Ovary (tissue), 9 donors: ENCODE results near the gene CAPN9. TPM values are rescaled to one million over a fixed set of nuclear protein-coding genes. Genes with fewer than 3 reads are reported as not detected.

Experiments
- DNase-seq, 5 donors: peaks; one replicate each; pipeline ENCODE4 v3.0.0-alpha.2; 2019 to 2020
- H3K27ac ChIP-seq, 2 donors: fragments of 200-600 bp; one replicate each; pipeline versions ENCODE4 v1.5.1 to v1.8.0; 2019 to 2022
- H3K27me3 ChIP-seq: fragments of 200-600 bp; one replicate; pipeline ENCODE4 v1.8.0; 2022
- H3K36me3 ChIP-seq: fragments of 200-600 bp; sonication (generic); one replicate; pipeline ENCODE4 v1.5.1; 2019
- H3K4me1 ChIP-seq: one replicate; pipeline ENCODE4 v1.8.1; 2013; ENCODE audit warnings: mild to moderate bottlenecking, moderate library complexity; ENCODE audit not compliant: insufficient read depth
- H3K4me3 ChIP-seq: fragments of 200-600 bp; sonication (generic); one replicate; pipeline ENCODE4 v1.5.1; 2017
- H3K9me3 ChIP-seq, 2 donors: fragments of 200-600 bp in 1 of 2; sonication (generic) in 1 of 2; one replicate each; pipeline versions ENCODE4 v1.5.1 to v1.8.1; 2013 to 2019; ENCODE audit warnings: mild to moderate bottlenecking in 1 of 2, moderate library complexity in 1 of 2
- CTCF ChIP-seq, 3 donors: fragments of 450-650 bp in 2 of 3; fragments of 200-600 bp in 1 of 3; IDR thresholded peaks; one replicate each; pipeline versions ENCODE4 v1.5.1 to v1.8.0; 2016 to 2022; ENCODE audit warnings: antibody characterized with exemption in 3 of 3, mild to moderate bottlenecking in 1 of 3
- EP300 ChIP-seq: sonication (generic); formaldehyde crosslinking; IDR thresholded peaks from one replicate; pipeline ENCODE4 v1.6.1; 2017; ENCODE audit warnings: antibody characterized with exemption
- POLR2A ChIP-seq: fragments of 450-650 bp; IDR thresholded peaks from one replicate; pipeline ENCODE4 v1.6.1; 2017; ENCODE audit warnings: antibody characterized with exemption, mild to moderate bottlenecking, moderate library complexity
- WGBS, 3 donors: extraction: QIAGEN DNeasy Blood & Tissue Kit in 1 of 3; methylation state at CpG; one replicate each; pipeline versions ENCODE4 v1.1.5 to v1.1.7; 2013 to 2017; 5-methylcytosine and 5-hydroxymethylcytosine counted together
- intact Hi-C, 4 donors: fragments of 100-400 bp; cut with DNase I; formaldehyde crosslinking; loops; one replicate each; pipeline versions ENCODE4 v1.11.0 to v1.15.1; 2022 to 2023
- polyA plus RNA-seq, 2 donors: library from polyadenylated mRNA; stranded (reverse); fragments of 200-250 nt in 1 of 2; fragments of 350-450 nt in 1 of 2; fragmentation: Illumina TruSeq in 1 of 2; extraction: RNeasy Lipid Tissue Mini Kit (QIAGEN cat#74804) in 1 of 2; gene quantifications; one replicate each; pipeline ENCODE4 v1.2.3, GENCODE V29; 2013 to 2014
- total RNA-seq, 7 donors: library from RNA; depleted of rRNA in 2 of 7; stranded (reverse); fragments of >200 nt in 2 of 7; fragmentation: NEBNext Ultra II Directional in 3 of 7; extraction: Animal tissue kit (Norgen Biotek cat#: 25700) in 3 of 7; gene quantifications; one replicate each; pipeline versions ENCODE4 v1.1.0 to v1.2.4, GENCODE V29; 2016 to 2023
- donor health status: DM: no; HTN: no; CAD: no; lungs with moderate emphysema.
- donor health status: DM: no; HTN: no; CAD: no.
- donor health status: Bipolar disorder and iron deficiency.
- donor health status: DM: yes; HTN: yes; CAD: no.
- donor health status: DM: no; HTN: no; CAD: no.
- donor health status: DM: yes; HTN: yes; CAD: no.

The CAPN9 gene
- total and polyA plus RNA-seq, 9 donors, result 0.08 to 2.5 (median 0.29) TPM; not detected in 1

GRCh38 chr1:230753191-230753585 is 6.0 kb downstream of the CAPN9 start:
- 78 to 81% (median 80%) methylated on average over 5 of the region's 5 CpGs for WGBS, 3 donors
- H3K27me3 ChIP-seq, result no peaks in the 10 kb centered on the region
- H3K4me1 ChIP-seq, result peaks cover 2% of the 10 kb centered on the region
- no peak for TF ChIP-seq EP300
- TF ChIP-seq CTCF (IDR thresholded peaks at IDR 0.05), result no peak
- no peak for TF ChIP-seq POLR2A
- peak overlapping the region in 1 of 2 donors; percentile 50 for H3K27ac ChIP-seq
- no peak for DNase-seq
- H3K9me3 ChIP-seq, result no peaks in the 10 kb centered on the region
- no peak overlapping the region for H3K4me3 ChIP-seq
- no peaks in the 10 kb centered on the region for H3K36me3 ChIP-seq
- intact Hi-C loops, result no loop called here

GRCh38 chr1:230753586-230754251 is 6.5 kb downstream of the CAPN9 start:
- H3K4me3 ChIP-seq, result no peak overlapping the region
- H3K4me1 ChIP-seq, result peaks cover 2% of the 10 kb centered on the region
- H3K9me3 ChIP-seq, result no peaks in the 10 kb centered on the region
- TF ChIP-seq CTCF (IDR thresholded peaks at IDR 0.05) (no peak), EP300 (no peak)
- DNase-seq, result peak in 4 of 5 donors; percentile 37 to 59 (median 56)
- intact Hi-C loops, result no loop called here
- H3K27me3 ChIP-seq, result no peaks in the 10 kb centered on the region
- WGBS, 3 donors, result 10 to 26% (median 13%) methylated on average over 24 of the region's 24 CpGs
- H3K36me3 ChIP-seq, result no peaks in the 10 kb centered on the region
- H3K27ac ChIP-seq, result peak overlapping the region in 1 of 2 donors; percentile 50

- no peaks in the 10 kb centered on the region for H3K36me3 ChIP-seq
- no peak overlapping the region for H3K4me3 ChIP-seq
- TF ChIP-seq POLR2A, result no peak
- no peak for TF ChIP-seq CTCF (IDR thresholded peaks at IDR 0.05)
- DNase-seq, result no peak
- intact Hi-C loops, result no loop called here
- no peaks in the 10 kb centered on the region for H3K27me3 ChIP-seq
- H3K4me1 ChIP-seq, result peaks cover 2% of the 10 kb centered on the region
- 48 to 65% (median 63%) methylated on average over 3 of the region's 3 CpGs for WGBS, 3 donors
- H3K9me3 ChIP-seq, result no peaks in the 10 kb centered on the region
- H3K27ac ChIP-seq, result no peak overlapping the region
These were observed 7.6 kb downstream of the CAPN9 start for GRCh38 chr1:230754796-230755195.

- no peak for DNase-seq
- no peaks in the 10 kb centered on the region for H3K36me3 ChIP-seq
- intact Hi-C loops, result no loop called here
- 79 to 85% (median 80%) methylated on average over 16 of the region's 16 CpGs for WGBS, 3 donors
- H3K27me3 ChIP-seq, result no peaks in the 10 kb centered on the region
- H3K4me1 ChIP-seq, result peaks cover 2% of the 10 kb centered on the region
- H3K9me3 ChIP-seq, result no peaks in the 10 kb centered on the region
- H3K27ac ChIP-seq, result no peak overlapping the region
- no peak overlapping the region for H3K4me3 ChIP-seq
- no peak for TF ChIP-seq POLR2A
- no peak for TF ChIP-seq EP300
- TF ChIP-seq CTCF (IDR thresholded peaks at IDR 0.05), result no peak
These were observed 10.9 kb downstream of the CAPN9 start for GRCh38 chr1:230757856-230758708.
